NCI-H82 treated with DMSO at 0.1 percent for 48 hours (cell line): ENCODE results near the gene SEZ6L.
A peak's percentile ranks its signal among the peaks of the same experiment; 100 is the strongest.

Source experiments
- DNase-seq: peaks from one replicate; lab custom pipeline; 2025; ENCODE audit not compliant: unreplicated experiment; lab: John Stamatoyannopoulos, UW

SEZ6L gene

GRCh38 chr22:26292667-26292995, 123.4 kb downstream of the SEZ6L start:
- DNase-seq, result no peak

- no peak for DNase-seq
Measured at GRCh38 chr22:26295563-26296126, 126.4 kb downstream of the SEZ6L start.

- DNase-seq, result no peak
Measured at GRCh38 chr22:26298605-26299310, 129.5 kb downstream of the SEZ6L start.

GRCh38 chr22:26302726-26303125, 133.5 kb downstream of the SEZ6L start:
- DNase-seq, result no peak

- DNase-seq, result no peak
Measured at GRCh38 chr22:26303475-26303874, 134.2 kb downstream of the SEZ6L start.

- no peak for DNase-seq
Measured at GRCh38 chr22:26304730-26305129, 135.5 kb downstream of the SEZ6L start.

GRCh38 chr22:26308467-26308866, 139.2 kb downstream of the SEZ6L start:
- DNase-seq, result no peak

- DNase-seq, result no peak
Measured at GRCh38 chr22:26310616-26311015, 141.4 kb downstream of the SEZ6L start.

- no peak for DNase-seq
Measured at GRCh38 chr22:26313291-26313690, 144.0 kb downstream of the SEZ6L start.

GRCh38 chr22:26314171-26314570, 144.9 kb downstream of the SEZ6L start:
- no peak for DNase-seq

- no peak for DNase-seq
Measured at GRCh38 chr22:26314656-26315055, 145.4 kb downstream of the SEZ6L start.

GRCh38 chr22:26316732-26317285, 147.5 kb downstream of the SEZ6L start:
- DNase-seq, result no peak

- peak; percentile 11 for DNase-seq
Measured at GRCh38 chr22:26318975-26319374, 149.7 kb downstream of the SEZ6L start.

GRCh38 chr22:26320447-26320846, 151.2 kb downstream of the SEZ6L start:
- DNase-seq, result no peak

- DNase-seq, result no peak
Measured at GRCh38 chr22:26321469-26321913, 152.2 kb downstream of the SEZ6L start.

- no peak for DNase-seq
Measured at GRCh38 chr22:26322179-26322905, 153.1 kb downstream of the SEZ6L start.

GRCh38 chr22:26323013-26323412, 153.8 kb downstream of the SEZ6L start:
- DNase-seq, result no peak

- DNase-seq, result no peak
Measured at GRCh38 chr22:26324150-26324549, 154.9 kb downstream of the SEZ6L start.

- DNase-seq, result no peak
Measured at GRCh38 chr22:26325641-26326040, 156.4 kb downstream of the SEZ6L start.

- no peak for DNase-seq
Measured at GRCh38 chr22:26326803-26327202, 157.5 kb downstream of the SEZ6L start.

GRCh38 chr22:26327306-26327705, 158.0 kb downstream of the SEZ6L start:
- no peak for DNase-seq

GRCh38 chr22:26328221-26328620, 159.0 kb downstream of the SEZ6L start:
- no peak for DNase-seq
